Neural cell (in vitro differentiated cells): ENCODE measurements around the gene PPP2R5D.
"Not testable (repeated sequence)": the region's sequence is repeated elsewhere in the genome, so short reads cannot be mapped to it uniquely, and the experiment has no call there.

Source experiments
- CTCF ChIP-seq: fragments of 450-650 bp; IDR thresholded peaks from 2 replicates; pipeline ENCODE4 v1.5.1; 2014; ENCODE audit warnings: antibody characterized with exemption, mild to moderate bottlenecking, moderate library complexity; ENCODE audit not compliant: poor library complexity, severe bottlenecking
- EP300 ChIP-seq: fragments of 450-650 bp; conservative IDR thresholded peaks from 2 replicates; pipeline ENCODE4 v1.6.1; 2014; ENCODE audit warnings: antibody characterized with exemption, mild to moderate bottlenecking, moderate library complexity; ENCODE audit not compliant: poor library complexity, severe bottlenecking
- EZH2 ChIP-seq: fragments of 200-600, 300-800 bp; shearing (Covaris generic), sonication (generic); IDR thresholded peaks from 2 replicates; pipeline ENCODE4 v1.6.1; 2014; ENCODE audit warnings: antibody characterized with exemption, low read length, borderline replicate concordance, mild to moderate bottlenecking; ENCODE audit not compliant: insufficient read depth, poor library complexity, severe bottlenecking
- MXI1 ChIP-seq: fragments of 450-650 bp; conservative IDR thresholded peaks from 2 replicates; pipeline ENCODE4 v1.6.1; 2014; ENCODE audit warnings: antibody characterized with exemption, mild to moderate bottlenecking; ENCODE audit not compliant: poor library complexity, severe bottlenecking
- RAD21 ChIP-seq: fragments of 450-650 bp; conservative IDR thresholded peaks from 2 replicates; pipeline ENCODE4 v1.6.1; 2014; ENCODE audit warnings: antibody characterized with exemption, mild to moderate bottlenecking, moderate library complexity
- SMC3 ChIP-seq: fragments of 450-650 bp; conservative IDR thresholded peaks from 2 replicates; pipeline ENCODE4 v1.6.1; 2014; ENCODE audit warnings: antibody characterized with exemption, mild to moderate bottlenecking, moderate library complexity; ENCODE audit not compliant: poor library complexity
- TAF1 ChIP-seq: IDR thresholded peaks from 2 replicates; pipeline ENCODE4 v1.6.1; 2012; ENCODE audit warnings: low read depth
- TF ChIP-seq, protein P1 (sequence below): IDR thresholded peaks from 2 replicates; pipeline ENCODE4 v1.6.1; 2012; ENCODE audit warnings: borderline replicate concordance

- not testable (repeated sequence) for TF ChIP-seq CTCF, RAD21, EP300, MXI1, SMC3, EZH2, TAF1
- TF ChIP-seq, protein P1, sequence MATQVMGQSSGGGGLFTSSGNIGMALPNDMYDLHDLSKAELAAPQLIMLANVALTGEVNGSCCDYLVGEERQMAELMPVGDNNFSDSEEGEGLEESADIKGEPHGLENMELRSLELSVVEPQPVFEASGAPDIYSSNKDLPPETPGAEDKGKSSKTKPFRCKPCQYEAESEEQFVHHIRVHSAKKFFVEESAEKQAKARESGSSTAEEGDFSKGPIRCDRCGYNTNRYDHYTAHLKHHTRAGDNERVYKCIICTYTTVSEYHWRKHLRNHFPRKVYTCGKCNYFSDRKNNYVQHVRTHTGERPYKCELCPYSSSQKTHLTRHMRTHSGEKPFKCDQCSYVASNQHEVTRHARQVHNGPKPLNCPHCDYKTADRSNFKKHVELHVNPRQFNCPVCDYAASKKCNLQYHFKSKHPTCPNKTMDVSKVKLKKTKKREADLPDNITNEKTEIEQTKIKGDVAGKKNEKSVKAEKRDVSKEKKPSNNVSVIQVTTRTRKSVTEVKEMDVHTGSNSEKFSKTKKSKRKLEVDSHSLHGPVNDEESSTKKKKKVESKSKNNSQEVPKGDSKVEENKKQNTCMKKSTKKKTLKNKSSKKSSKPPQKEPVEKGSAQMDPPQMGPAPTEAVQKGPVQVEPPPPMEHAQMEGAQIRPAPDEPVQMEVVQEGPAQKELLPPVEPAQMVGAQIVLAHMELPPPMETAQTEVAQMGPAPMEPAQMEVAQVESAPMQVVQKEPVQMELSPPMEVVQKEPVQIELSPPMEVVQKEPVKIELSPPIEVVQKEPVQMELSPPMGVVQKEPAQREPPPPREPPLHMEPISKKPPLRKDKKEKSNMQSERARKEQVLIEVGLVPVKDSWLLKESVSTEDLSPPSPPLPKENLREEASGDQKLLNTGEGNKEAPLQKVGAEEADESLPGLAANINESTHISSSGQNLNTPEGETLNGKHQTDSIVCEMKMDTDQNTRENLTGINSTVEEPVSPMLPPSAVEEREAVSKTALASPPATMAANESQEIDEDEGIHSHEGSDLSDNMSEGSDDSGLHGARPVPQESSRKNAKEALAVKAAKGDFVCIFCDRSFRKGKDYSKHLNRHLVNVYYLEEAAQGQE: not testable (repeated sequence)
Measured at GRCh38 chr6:42998205-42998604, 13.8 kb downstream of the PPP2R5D start.
